Bronchial epithelial cell (primary cell): Measurements from ENCODE around the gene GCH1. TPM values are rescaled to one million over a fixed set of nuclear protein-coding genes. Genes with fewer than 3 reads are reported as not detected.

Experiments
- total RNA-seq: library from RNA; depleted of rRNA; stranded (reverse); fragments of >200 nt; gene quantifications from 2 replicates; pipeline ENCODE4 v1.2.1, GENCODE V29; 2014

Gene GCH1
- total RNA-seq, 1 donor from 2014 or later = 9.0 TPM

Other genes starting within 250 kb of the GCH1 start
- 8.7 and 10.0 TPM in 2 replicates for gene WDHD1, start 124.3 kb upstream of the GCH1 start, total RNA-seq
- gene SOCS4, start 124.4 kb upstream of the GCH1 start, total RNA-seq = 10.0 and 13.6 TPM in 2 replicates
- 12.1 and 12.7 TPM in 2 replicates for gene MAPK1IP1L, start 148.8 kb upstream of the GCH1 start, total RNA-seq
- 198 and 253 TPM in 2 replicates for gene LGALS3, start 226.4 kb upstream of the GCH1 start, total RNA-seq